Transverse colon (tissue), 4 donors: ENCODE data around the gene TLE3. TPM values are rescaled to one million over a fixed set of nuclear protein-coding genes. Genes with fewer than 3 reads are reported as not detected.

Source experiments
- DNase-seq: peaks from one replicate; pipeline ENCODE4 v3.0.0-alpha.2; 2019
- H3K27ac ChIP-seq, 4 donors: fragments of 200-600 bp; sonication (generic); 2 replicates each; pipeline ENCODE4 v1.5.1; 2016 to 2018; ENCODE audit warnings: inconsistent platforms in 4 of 4
- H3K27me3 ChIP-seq: fragments of 200-600 bp; sonication (generic); 2 replicates; pipeline ENCODE4 v1.5.1; 2017; ENCODE audit warnings: inconsistent platforms
- H3K36me3 ChIP-seq, 4 donors: fragments of 200-600 bp; sonication (generic); 2 replicates each; pipeline ENCODE4 v1.5.1; 2017 to 2019; ENCODE audit warnings: inconsistent platforms in 4 of 4
- H3K4me1 ChIP-seq, 4 donors: fragments of 200-600 bp; sonication (generic); 2 replicates each; pipeline ENCODE4 v1.5.1; 2017 to 2020; ENCODE audit warnings: inconsistent platforms in 4 of 4
- H3K4me3 ChIP-seq, 4 donors: fragments of 200-600 bp; sonication (generic); 1 replicate in 1 of 4; 2 replicates in 3 of 4; pipeline versions ENCODE4 v1.5.1 to v1.6.1; 2017 to 2019; ENCODE audit warnings: inconsistent platforms in 4 of 4
- H3K9me3 ChIP-seq, 2 donors: fragments of 200-600 bp; sonication (generic); 2 replicates each; pipeline ENCODE4 v1.5.1; 2017 to 2019; ENCODE audit warnings: inconsistent platforms in 2 of 2
- EP300 ChIP-seq: sonication (generic); formaldehyde crosslinking; IDR thresholded peaks from one replicate; pipeline ENCODE4 v1.6.1; 2017; ENCODE audit warnings: antibody characterized with exemption, low read depth
- POLR2A ChIP-seq: fragments of 450-650 bp; IDR thresholded peaks from one replicate; pipeline ENCODE4 v1.6.1; 2016; ENCODE audit warnings: antibody characterized with exemption, mild to moderate bottlenecking, moderate library complexity
- POLR2AphosphoS5 ChIP-seq, 3 donors: sonication (generic); formaldehyde crosslinking; IDR thresholded peaks; one replicate each; pipeline ENCODE4 v1.6.1; 2016; ENCODE audit warnings: antibody characterized with exemption in 3 of 3
- WGBS, 2 donors: methylation state at CpG; one replicate each; pipeline ENCODE4 v1.1.5; 2018; ENCODE audit warnings: low coverage in 1 of 2; 5-methylcytosine and 5-hydroxymethylcytosine counted together
- in situ Hi-C, 4 donors: fragments of 200-750 bp; cut with MboI; loops; one replicate each; pipeline versions ENCODE4 v1.15.0 to v1.15.1; 2017; ENCODE audit warnings: low sequenced_read_pairs in 3 of 4, low pct_ligation_motif_present in 1 of 4, low pct_unique_long_range_greater_than_20kb in 1 of 4
- intact Hi-C: fragments of 100-400 bp; cut with DNase I; formaldehyde crosslinking; loops from one replicate; pipeline ENCODE4 v1.15.1; 2023; ENCODE audit warnings: low total_unique reads
- total RNA-seq, 4 donors: library from RNA; depleted of rRNA; stranded (reverse); fragments of >200 nt; gene quantifications; one replicate each; pipeline ENCODE4 v1.1.0, GENCODE V29; 2016
- TF ChIP-seq, protein P1 (sequence below), 5 experiments: fragments of 200-600 bp in 3 of 5; fragments of 450-650 bp in 2 of 5; sonication (generic) in 3 of 5; IDR thresholded peaks; 1 replicate in 2 of 5; 2 replicates in 3 of 5; pipeline ENCODE4 v1.5.1; 2016 to 2017; ENCODE audit warnings: antibody characterized with exemption in 5 of 5, inconsistent platforms in 3 of 5, mild to moderate bottlenecking in 2 of 5, moderate library complexity in 1 of 5

The TLE3 gene
- total RNA-seq, 4 donors from 2014 or later = 49.8 to 223 (median 114) TPM

DNA sequence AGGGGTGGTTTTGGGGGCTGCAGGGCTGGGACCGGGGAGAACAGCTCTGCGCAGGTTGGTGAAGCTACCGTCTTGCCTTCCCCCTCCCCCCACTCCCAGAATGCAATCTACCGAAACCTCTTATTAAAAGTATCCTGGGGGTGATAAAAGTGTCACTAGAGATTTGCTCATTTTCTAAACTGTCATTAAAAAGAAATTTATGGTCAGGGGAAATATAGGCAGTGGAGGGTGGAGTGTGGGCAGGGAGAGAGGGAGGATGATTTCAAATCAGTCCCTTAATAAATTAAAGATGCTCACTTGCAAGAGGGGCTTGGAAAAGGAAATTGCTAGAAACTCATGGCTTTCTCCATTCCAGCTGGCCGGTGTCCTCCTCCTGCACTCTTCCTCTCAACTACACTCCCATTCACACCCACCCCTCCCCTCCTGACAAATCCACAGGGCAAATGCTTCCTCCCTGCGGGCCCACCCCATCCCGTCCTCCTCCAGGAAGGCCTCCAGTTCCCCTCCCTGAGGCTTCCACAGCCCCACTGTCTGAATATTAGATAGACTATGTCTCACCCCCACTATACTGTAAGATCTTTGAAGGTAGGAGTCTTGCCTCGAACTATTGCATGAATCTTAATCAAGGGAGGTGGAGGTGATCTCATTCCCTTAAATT lies 83.9 kb downstream of the TLE3 start:
- TF ChIP-seq POLR2AphosphoS5 (IDR thresholded peaks at IDR 0.05) (no peak), POLR2A (no peak)
- TF ChIP-seq, protein P1, sequence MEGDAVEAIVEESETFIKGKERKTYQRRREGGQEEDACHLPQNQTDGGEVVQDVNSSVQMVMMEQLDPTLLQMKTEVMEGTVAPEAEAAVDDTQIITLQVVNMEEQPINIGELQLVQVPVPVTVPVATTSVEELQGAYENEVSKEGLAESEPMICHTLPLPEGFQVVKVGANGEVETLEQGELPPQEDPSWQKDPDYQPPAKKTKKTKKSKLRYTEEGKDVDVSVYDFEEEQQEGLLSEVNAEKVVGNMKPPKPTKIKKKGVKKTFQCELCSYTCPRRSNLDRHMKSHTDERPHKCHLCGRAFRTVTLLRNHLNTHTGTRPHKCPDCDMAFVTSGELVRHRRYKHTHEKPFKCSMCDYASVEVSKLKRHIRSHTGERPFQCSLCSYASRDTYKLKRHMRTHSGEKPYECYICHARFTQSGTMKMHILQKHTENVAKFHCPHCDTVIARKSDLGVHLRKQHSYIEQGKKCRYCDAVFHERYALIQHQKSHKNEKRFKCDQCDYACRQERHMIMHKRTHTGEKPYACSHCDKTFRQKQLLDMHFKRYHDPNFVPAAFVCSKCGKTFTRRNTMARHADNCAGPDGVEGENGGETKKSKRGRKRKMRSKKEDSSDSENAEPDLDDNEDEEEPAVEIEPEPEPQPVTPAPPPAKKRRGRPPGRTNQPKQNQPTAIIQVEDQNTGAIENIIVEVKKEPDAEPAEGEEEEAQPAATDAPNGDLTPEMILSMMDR (IDR thresholded peaks at IDR 0.05) = no peak
- no peaks in the 10 kb centered on the region for H3K27me3 ChIP-seq
- DNase-seq = no peak
- H3K36me3 ChIP-seq = no peaks in the 10 kb centered on the region
- in situ Hi-C loops = no loop called here
- H3K4me1 ChIP-seq = no peaks in the 10 kb centered on the region
- no peak overlapping the region for H3K4me3 ChIP-seq
- H3K9me3 ChIP-seq = no peaks in the 10 kb centered on the region
- intact Hi-C loops = no loop called here
- WGBS, 2 donors = 85 to 100% methylated on average over 1 to 8 of the region's 8 CpGs
- no peak overlapping the region for H3K27ac ChIP-seq

DNA sequence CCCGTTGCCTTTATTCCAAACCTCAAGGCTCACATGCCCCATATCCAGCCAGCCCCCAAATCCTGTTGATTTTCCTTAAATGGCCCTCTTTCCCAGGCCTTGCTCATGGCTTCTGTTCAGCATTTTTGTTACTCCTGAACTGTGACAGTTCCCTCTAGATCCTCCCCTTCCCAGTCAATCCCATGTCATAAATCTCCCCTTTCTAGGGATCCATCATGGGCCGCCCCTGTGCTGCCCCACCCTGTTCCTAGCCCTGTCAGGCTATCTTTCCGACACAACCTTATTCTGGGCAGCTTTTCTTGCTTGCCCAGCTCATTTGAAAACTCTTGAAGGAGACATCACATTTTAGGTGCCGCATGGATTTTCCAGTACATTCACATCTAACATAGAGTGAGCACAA lies 84.8 kb downstream of the TLE3 start:
- intact Hi-C loops = no loop called here
- Histone ChIP-seq H3K36me3 (no peaks in the 10 kb centered on the region), H3K9me3 (no peaks in the 10 kb centered on the region), H3K4me1 (no peaks in the 10 kb centered on the region), H3K27me3 (no peaks in the 10 kb centered on the region), H3K4me3 (no peak overlapping the region), H3K27ac (no peak overlapping the region)
- DNase-seq = no peak
- in situ Hi-C loops = no loop called here
- 80 to 89% methylated on average over 4 of the region's 4 CpGs for WGBS, 2 donors
- TF ChIP-seq, protein P1 (IDR thresholded peaks at IDR 0.05) = no peak
- TF ChIP-seq POLR2A (no peak), POLR2AphosphoS5 (IDR thresholded peaks at IDR 0.05) (no peak)

DNA sequence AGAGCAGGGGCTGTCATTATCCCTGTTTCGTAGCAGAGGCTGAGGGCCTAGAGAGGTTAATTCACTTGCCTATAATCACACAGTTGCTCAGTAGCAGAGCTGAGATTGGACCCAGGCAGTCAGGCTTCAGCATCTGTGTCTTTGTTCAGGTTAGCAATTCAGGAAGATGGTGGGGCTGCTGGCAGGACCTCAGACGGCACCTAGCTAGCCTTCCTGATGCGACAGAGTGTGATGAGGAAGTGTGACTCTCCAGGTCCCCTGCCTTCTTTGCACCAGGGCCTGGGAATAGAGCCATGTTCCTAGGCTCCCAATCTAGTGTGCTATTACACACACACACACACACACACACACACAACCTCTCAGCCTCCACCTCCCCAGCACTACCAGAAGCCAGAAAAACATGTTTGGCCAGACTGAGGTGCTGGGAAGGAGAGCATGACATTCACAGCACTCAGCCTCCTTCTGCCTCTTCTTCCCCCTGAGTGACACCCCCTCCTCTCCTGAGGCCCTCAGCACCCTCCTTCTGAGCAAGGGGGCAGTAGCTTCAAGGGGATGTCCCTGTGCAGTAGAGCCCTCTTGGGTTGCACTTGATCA lies 88.9 kb downstream of the TLE3 start:
- no peak for DNase-seq
- WGBS, 2 donors = 81% methylated on average over 3 of the region's 3 CpGs; no CpG with 5 or more reads in 1 of the 2 donors
- Histone ChIP-seq H3K27me3 (no peaks in the 10 kb centered on the region), H3K27ac (no peak overlapping the region), H3K36me3 (no peaks in the 10 kb centered on the region), H3K9me3 (no peaks in the 10 kb centered on the region), H3K4me1 (no peaks in the 10 kb centered on the region), H3K4me3 (no peak overlapping the region)
- no peak for TF ChIP-seq POLR2AphosphoS5 (IDR thresholded peaks at IDR 0.05)
- no peak for TF ChIP-seq EP300
- TF ChIP-seq POLR2A = no peak
- TF ChIP-seq, protein P1 (IDR thresholded peaks at IDR 0.05) = no peak
- in situ Hi-C loops (no loop called here), intact Hi-C loops (no loop called here)

- Histone ChIP-seq H3K36me3 (no peaks in the 10 kb centered on the region), H3K9me3 (no peaks in the 10 kb centered on the region), H3K4me3 (no peak overlapping the region), H3K27ac (no peak overlapping the region), H3K27me3 (no peaks in the 10 kb centered on the region), H3K4me1 (no peaks in the 10 kb centered on the region)
- in situ Hi-C loops = no loop called here
- intact Hi-C loops = no loop called here
- WGBS, 2 donors = 86 to 90% methylated on average over 8 to 12 of the region's 12 CpGs
- TF ChIP-seq EP300 (no peak), POLR2AphosphoS5 (IDR thresholded peaks at IDR 0.05) (no peak), POLR2A (no peak)
- TF ChIP-seq, protein P1 (IDR thresholded peaks at IDR 0.05) = no peak
- no peak for DNase-seq
Measured at GRCh38 chr15:70006259-70007147, 91.2 kb downstream of the TLE3 start.
